Breast epithelium (tissue), 3 donors: ENCODE data around the gene SRSF4.

Source experiments
- POLR2A ChIP-seq: fragments of 450-650 bp; IDR thresholded peaks from one replicate; pipeline ENCODE4 v1.6.1; 2016; ENCODE audit warnings: antibody characterized with exemption, mild to moderate bottlenecking, moderate library complexity
- POLR2AphosphoS5 ChIP-seq, 3 donors: sonication (generic); formaldehyde crosslinking; IDR thresholded peaks; one replicate each; pipeline ENCODE4 v1.6.1; 2017; ENCODE audit warnings: antibody characterized with exemption in 3 of 3
- TF ChIP-seq, protein P1 (sequence below), 3 donors: fragments of 450-650 bp; IDR thresholded peaks; one replicate each; pipeline ENCODE4 v1.5.1; 2016 to 2017; ENCODE audit warnings: antibody characterized with exemption in 3 of 3, mild to moderate bottlenecking in 3 of 3, moderate library complexity in 3 of 3

DNA sequence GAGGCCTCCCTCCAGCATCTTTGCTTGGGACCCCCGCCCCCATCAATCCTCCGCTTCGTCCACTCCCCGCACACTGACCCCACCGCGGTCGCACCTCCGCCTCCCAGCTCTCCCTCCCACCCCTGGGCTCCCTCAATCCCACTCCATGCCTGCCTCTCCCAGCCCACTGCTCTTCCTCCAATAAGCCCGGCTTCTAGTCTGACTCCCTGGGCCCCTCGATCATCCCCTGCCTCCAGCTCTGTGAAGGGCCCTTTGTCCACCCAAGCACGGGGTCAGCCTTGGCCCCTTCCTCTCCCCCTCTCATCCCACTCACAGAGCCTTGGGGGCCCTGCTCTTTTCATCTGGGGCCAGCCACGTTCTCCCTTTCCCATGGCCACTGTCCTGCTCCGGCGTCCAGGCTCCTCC lies 56.5 kb downstream of the SRSF4 start:
- TF ChIP-seq, protein P1, sequence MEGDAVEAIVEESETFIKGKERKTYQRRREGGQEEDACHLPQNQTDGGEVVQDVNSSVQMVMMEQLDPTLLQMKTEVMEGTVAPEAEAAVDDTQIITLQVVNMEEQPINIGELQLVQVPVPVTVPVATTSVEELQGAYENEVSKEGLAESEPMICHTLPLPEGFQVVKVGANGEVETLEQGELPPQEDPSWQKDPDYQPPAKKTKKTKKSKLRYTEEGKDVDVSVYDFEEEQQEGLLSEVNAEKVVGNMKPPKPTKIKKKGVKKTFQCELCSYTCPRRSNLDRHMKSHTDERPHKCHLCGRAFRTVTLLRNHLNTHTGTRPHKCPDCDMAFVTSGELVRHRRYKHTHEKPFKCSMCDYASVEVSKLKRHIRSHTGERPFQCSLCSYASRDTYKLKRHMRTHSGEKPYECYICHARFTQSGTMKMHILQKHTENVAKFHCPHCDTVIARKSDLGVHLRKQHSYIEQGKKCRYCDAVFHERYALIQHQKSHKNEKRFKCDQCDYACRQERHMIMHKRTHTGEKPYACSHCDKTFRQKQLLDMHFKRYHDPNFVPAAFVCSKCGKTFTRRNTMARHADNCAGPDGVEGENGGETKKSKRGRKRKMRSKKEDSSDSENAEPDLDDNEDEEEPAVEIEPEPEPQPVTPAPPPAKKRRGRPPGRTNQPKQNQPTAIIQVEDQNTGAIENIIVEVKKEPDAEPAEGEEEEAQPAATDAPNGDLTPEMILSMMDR (IDR thresholded peaks at IDR 0.05): no peak
- TF ChIP-seq POLR2AphosphoS5 (IDR thresholded peaks at IDR 0.05) (no peak), POLR2A (no peak)
